H1 (cell line): ENCODE measurements around the gene ACAP3.

ENCODE experiments used
- CBX5 ChIP-seq: fragments of 300-800, 300-1000 bp; sonication (generic); IDR thresholded peaks from 2 replicates; pipeline ENCODE4 v1.7.1; 2016; ENCODE audit warnings: antibody characterized with exemption, low read length, low read depth
- CHD2 ChIP-seq: IDR thresholded peaks from 2 replicates; pipeline ENCODE4 v1.6.1; 2012; ENCODE audit warnings: low read length, improper control_type of control experiment
- CREB1 ChIP-seq: IDR thresholded peaks from 2 replicates; pipeline ENCODE4 v1.6.1; 2012; ENCODE audit warnings: inconsistent platforms
- JUN ChIP-seq: IDR thresholded peaks from 2 replicates; pipeline ENCODE4 v1.6.1; 2011; ENCODE audit warnings: low read depth, mild to moderate bottlenecking, improper control_type of control experiment, low read length
- KDM5A ChIP-seq: fragments of 200-600 bp; IDR thresholded peaks from 2 replicates; pipeline ENCODE4 v1.7.1; 2012; ENCODE audit warnings: mild to moderate bottlenecking, low read length, inconsistent platforms, mixed read lengths
- SUZ12 ChIP-seq: fragments of 200-600 bp; sonication (generic); IDR thresholded peaks from 2 replicates; pipeline ENCODE4 v1.6.1; 2012; ENCODE audit warnings: mild to moderate bottlenecking, inconsistent platforms, low read length, moderate library complexity, mixed read lengths
- ZNF274 ChIP-seq: IDR thresholded peaks from 2 replicates; pipeline ENCODE4 v1.7.0; 2012; ENCODE audit warnings: low read length, borderline replicate concordance; ENCODE audit errors: extremely low read depth
- TF ChIP-seq, protein P1 (sequence below), 3 experiments: IDR thresholded peaks; 1 replicate in 2 of 3; 2 replicates in 1 of 3; pipeline versions ENCODE4 v1.5.1 to v1.6.1; 2011; ENCODE audit warnings: low read length in 3 of 3, mild to moderate bottlenecking in 3 of 3, inconsistent platforms in 2 of 3, low read depth in 1 of 3, moderate library complexity in 1 of 3; ENCODE audit not compliant: insufficient read depth in 1 of 3; ENCODE audit errors: control extremely low read depth in 1 of 3

DNA sequence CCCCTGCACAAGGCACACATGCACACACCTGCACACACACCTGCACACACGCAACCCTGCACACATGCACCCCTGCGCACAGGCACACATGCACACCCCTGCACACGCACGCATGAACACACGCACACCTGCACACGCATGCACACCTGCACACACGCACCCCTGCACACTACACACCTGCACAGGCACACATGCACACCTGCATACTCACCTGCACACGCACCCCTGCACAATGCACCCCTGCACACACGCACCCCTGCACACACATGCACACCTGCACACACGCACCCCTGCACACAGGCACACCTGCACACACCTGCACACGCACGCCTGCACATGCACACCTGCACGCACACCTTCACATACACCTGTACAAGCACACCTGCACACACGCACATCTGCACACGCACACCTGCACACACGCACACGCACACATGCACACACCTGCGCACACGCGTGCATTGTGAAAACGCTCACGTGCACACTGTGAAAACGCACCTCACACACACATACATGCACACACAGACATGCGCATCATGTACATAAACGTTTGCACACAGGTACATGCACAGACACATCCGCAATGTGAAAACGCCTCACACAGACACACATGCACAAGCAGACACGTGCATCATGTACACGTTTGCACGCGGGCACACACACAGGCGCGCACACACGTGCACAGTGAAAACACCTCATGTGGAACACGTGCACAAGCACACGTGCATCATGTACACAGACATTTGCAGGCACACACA lies 33.2 kb upstream of the ACAP3 start:
- TF ChIP-seq, protein P1, sequence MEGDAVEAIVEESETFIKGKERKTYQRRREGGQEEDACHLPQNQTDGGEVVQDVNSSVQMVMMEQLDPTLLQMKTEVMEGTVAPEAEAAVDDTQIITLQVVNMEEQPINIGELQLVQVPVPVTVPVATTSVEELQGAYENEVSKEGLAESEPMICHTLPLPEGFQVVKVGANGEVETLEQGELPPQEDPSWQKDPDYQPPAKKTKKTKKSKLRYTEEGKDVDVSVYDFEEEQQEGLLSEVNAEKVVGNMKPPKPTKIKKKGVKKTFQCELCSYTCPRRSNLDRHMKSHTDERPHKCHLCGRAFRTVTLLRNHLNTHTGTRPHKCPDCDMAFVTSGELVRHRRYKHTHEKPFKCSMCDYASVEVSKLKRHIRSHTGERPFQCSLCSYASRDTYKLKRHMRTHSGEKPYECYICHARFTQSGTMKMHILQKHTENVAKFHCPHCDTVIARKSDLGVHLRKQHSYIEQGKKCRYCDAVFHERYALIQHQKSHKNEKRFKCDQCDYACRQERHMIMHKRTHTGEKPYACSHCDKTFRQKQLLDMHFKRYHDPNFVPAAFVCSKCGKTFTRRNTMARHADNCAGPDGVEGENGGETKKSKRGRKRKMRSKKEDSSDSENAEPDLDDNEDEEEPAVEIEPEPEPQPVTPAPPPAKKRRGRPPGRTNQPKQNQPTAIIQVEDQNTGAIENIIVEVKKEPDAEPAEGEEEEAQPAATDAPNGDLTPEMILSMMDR (IDR thresholded peaks at IDR 0.05; ENCODE audit: control extremely low read depth in 1 of 3, insufficient read depth in 1 of 3, low read depth in 1 of 3, low read length in 3 of 3) = no peak
- TF ChIP-seq KDM5A = no peak
- TF ChIP-seq CREB1 = no peak
- no peak for TF ChIP-seq CBX5
- TF ChIP-seq SUZ12 = no peak
- TF ChIP-seq JUN = no peak
- no peak for TF ChIP-seq ZNF274
- no peak for TF ChIP-seq CHD2
